Esophagus squamous epithelium (tissue), 4 donors: ENCODE data around the gene ADAMTS2.
A peak's percentile ranks its signal among the peaks of the same experiment; 100 is the strongest.

ENCODE experiments used
- POLR2A ChIP-seq, 4 donors: fragments of 450-650 bp; IDR thresholded peaks; one replicate each; pipeline ENCODE4 v1.6.1; 2017; ENCODE audit warnings: antibody characterized with exemption in 4 of 4, mild to moderate bottlenecking in 4 of 4, moderate library complexity in 3 of 4
- TF ChIP-seq, protein P1 (sequence below), 6 experiments: fragments of 450-650 bp in 4 of 6; fragments of 200-600 bp in 2 of 6; sonication (generic) in 2 of 6; IDR thresholded peaks; one replicate each; pipeline ENCODE4 v1.5.1; 2016 to 2019; ENCODE audit warnings: antibody characterized with exemption in 6 of 6, mild to moderate bottlenecking in 4 of 6, moderate library complexity in 4 of 6

DNA sequence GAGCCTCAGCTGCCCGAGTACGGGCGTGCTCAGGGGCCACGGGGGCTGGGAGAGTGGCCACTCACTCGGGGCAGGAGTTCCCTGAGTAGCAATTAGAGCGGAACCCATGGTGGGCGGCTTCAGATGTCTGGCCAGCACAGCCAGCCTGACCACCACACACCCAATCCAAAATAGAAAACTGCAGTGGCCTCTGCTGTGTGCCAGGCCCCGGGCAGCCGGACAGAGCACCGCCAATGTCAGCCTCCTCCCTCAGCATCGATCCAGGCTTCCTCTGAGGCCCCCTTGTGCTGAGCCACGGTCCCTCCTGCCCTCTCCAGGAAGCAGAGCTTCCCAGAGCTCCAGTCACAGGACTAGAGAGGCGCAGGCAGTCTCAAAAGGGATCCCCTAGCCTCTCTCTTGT is 2.7 kb downstream of the ADAMTS2 start:
- TF ChIP-seq POLR2A (IDR thresholded peaks at IDR 0.05): no peak
- TF ChIP-seq, protein P1, sequence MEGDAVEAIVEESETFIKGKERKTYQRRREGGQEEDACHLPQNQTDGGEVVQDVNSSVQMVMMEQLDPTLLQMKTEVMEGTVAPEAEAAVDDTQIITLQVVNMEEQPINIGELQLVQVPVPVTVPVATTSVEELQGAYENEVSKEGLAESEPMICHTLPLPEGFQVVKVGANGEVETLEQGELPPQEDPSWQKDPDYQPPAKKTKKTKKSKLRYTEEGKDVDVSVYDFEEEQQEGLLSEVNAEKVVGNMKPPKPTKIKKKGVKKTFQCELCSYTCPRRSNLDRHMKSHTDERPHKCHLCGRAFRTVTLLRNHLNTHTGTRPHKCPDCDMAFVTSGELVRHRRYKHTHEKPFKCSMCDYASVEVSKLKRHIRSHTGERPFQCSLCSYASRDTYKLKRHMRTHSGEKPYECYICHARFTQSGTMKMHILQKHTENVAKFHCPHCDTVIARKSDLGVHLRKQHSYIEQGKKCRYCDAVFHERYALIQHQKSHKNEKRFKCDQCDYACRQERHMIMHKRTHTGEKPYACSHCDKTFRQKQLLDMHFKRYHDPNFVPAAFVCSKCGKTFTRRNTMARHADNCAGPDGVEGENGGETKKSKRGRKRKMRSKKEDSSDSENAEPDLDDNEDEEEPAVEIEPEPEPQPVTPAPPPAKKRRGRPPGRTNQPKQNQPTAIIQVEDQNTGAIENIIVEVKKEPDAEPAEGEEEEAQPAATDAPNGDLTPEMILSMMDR (IDR thresholded peaks at IDR 0.05): peak in 1 of 6 experiments; percentile 7
